Cerebellar cortex (tissue), 1 donor: ENCODE data around the gene SEC61A2.
"Not testable (repeated sequence)": the region's sequence is repeated elsewhere in the genome, so short reads cannot be mapped to it uniquely, and the experiment has no call there.

Source experiments
- DNase-seq: peaks from one replicate; pipeline ENCODE4 v3.0.0-alpha.2; 2015; ENCODE audit warnings: low spot score

The SEC61A2 gene

GRCh38 chr10:12160664-12161063 is 31.2 kb downstream of the SEC61A2 start:
- DNase-seq, result no peak

- no peak for DNase-seq
Measured at GRCh38 chr10:12162927-12163326, 33.5 kb downstream of the SEC61A2 start.

DNA sequence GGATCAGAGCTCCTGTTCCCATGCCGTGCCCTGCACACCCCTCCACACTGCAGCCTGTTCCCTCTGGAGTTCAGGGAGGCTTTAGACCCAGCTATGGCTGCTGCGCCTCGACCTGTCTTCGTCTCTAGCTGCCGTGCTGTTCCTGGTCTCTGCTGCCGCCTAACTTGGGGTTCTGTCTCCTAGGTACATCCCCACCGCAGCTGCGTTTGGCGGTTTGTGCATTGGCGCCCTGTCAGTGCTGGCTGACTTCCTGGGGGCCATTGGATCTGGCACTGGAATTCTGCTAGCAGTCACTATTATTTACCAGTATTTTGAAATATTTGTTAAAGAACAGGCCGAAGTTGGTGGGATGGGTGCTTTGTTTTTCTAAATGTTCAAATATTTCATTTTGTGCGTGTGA is 34.6 kb downstream of the SEC61A2 start:
- DNase-seq, result no peak

GRCh38 chr10:12165036-12165435 is 35.6 kb downstream of the SEC61A2 start:
- DNase-seq, result no peak

DNA sequence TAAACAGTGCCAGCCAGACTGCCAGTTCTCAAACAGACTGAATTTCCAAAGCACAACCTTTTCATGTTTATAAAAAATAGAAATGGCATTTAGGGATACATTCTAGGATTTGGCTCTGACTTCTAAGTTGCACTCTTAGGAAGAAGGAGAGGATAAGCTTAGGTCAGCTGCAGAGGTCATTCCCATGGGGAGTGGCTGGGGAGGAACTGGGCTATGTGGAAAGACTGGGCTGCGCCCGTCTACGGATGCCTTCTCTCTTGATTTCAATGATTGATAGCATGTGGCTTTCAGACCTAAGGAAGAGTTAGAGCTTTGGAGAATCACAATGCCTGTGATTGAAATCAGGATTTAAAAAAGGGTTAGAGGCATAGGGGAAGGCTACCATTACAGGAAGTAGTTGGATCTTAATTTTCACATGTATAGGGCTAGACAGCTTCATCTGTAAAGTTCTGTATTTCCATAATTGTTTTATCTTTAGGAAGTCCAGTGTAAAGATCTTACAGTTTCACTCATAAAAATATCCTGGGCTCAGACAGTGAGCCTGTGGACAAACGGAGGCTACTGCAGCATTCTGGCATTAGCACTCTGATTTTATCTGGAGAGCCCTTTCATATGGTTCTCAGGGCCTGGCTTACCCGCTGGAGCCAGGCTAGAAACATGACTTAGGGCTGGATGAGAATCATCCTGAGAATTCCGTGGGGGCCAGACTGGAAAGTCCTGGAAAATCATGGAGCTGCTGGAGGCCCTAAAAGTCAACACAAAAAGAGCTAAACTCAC is 36.7 kb downstream of the SEC61A2 start:
- no peak for DNase-seq

GRCh38 chr10:12171512-12171911 is 42.0 kb downstream of the SEC61A2 start:
- not testable (repeated sequence) for DNase-seq

GRCh38 chr10:12177642-12178041 is 48.2 kb downstream of the SEC61A2 start:
- DNase-seq, result no peak

GRCh38 chr10:12179606-12180170 is 50.2 kb downstream of the SEC61A2 start:
- no peak for DNase-seq

GRCh38 chr10:12180221-12180974 is 50.9 kb downstream of the SEC61A2 start:
- DNase-seq, result no peak

- DNase-seq, result no peak
Measured at GRCh38 chr10:12181065-12181775, 51.7 kb downstream of the SEC61A2 start.

DNA sequence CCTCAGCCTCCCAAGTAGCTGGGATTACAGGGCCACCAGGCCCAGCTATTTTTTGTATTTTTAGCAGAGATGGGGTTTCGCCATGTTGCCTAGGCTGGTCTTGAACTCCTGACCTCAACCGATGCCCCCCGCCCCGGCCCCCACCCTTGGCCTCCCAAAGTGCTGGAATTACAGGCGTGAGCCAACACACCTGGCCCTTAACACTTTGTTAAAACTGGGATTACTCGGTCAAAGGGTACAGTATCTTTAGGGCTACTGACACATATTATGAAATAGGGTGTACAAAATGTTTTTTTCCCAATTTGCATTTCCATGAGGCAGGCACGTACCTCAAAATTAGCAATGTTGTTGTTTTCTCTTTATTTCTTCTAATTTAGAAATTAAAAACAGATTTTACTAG is 54.7 kb downstream of the SEC61A2 start:
- no peak for DNase-seq

DNA sequence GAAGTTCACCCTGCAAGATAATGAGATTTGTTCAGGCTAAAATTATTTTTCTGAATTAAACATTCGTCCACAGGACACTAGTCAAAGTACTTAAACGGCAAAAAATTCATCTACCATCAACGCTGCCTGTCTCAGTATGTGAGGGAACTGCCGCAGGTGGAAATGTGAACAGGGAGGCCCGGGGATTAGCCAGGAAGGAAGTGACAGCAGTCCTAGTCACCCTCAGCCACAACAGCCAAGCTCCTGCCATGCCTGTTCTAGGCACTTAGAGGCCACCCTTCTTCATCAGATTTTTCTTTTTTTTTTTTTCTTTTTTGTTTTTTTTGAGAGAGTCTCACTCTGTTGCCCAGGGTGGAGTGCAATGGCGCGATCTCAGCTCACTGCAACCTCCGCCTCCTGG is 56.8 kb downstream of the SEC61A2 start:
- no peak for DNase-seq

DNA sequence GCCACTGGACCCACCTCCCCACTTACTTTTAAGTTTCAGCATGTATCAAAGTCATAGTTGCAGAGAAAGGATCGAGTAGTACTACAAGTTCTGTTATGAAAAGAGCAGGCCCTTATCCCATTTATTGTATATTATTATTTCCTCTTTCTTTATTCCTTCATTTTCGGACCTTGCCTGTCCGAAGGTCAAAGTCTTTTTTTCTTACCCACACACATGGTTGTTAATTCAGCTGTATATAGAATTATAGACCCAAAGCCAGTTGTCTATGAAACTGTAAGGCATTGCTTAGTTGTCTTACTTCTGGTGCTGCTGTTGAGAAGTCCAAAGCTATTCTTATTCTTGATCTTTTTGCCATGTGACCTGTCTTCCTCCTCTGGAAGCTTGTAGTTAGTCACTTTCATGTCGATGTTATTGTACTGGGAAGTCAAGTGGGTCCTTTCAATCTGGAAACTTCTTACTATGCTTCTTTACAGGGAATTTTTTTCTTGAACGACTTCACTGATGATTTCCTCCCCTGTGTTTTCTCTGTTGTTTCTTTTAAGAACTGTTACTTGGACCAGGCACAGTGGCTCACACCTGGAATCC is 57.9 kb downstream of the SEC61A2 start:
- DNase-seq, result no peak

DNA sequence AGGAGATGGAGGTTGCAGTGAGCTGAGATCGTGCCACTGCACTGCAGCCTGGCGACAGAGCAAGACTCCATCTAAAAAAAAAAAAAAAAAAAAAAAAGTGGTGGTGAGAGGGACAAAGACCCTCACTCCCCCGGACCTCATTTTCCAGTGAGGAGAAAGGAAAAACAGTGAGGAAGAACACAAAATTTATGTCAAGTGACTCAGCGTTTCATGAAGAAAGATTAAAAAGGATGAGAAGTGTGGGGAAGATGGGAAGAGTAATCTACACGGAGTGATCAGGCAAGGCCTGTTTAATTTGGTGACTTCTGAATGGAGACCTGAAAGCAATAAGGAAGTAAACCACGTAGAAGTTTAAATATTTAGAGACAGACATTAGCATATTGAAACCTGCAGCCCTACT is 59.2 kb downstream of the SEC61A2 start:
- DNase-seq, result no peak

DNA sequence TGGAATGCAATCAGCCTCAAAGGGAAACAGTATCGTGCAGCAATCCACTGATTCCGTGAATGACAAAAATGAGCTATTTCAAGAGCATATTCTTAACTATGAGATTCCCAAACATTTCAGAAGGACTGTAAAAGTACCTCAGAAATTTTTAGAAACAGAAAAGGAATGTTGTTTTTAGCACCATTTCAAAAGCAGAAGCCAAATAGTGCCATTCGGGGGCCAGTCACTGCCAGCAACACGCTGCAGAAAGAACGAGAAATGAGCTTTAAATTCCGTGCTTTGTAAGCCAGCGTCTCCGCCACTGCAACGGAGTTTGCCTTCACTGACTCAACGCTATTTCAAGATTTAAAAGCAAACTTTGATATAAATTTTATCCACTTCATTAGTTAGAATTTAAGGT is 59.9 kb downstream of the SEC61A2 start:
- DNase-seq, result no peak

DNA sequence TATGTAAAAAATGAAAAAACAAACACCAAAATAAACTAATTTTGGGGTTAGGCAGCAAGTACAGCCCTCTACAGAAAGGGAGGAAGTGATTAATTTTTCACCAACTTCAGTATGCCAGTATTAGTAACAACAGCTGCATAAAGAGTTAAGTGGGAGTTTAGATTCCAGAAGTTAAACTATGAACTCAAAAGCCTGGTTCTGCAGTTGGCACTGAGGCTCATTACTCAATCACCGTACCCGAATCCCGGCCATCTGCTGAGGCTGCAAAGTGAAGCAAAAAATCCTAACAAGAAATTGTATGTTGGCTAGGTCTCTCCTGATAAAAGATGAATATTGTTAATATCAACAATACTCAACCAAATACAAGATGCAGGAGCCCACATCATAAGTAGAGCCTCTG is 62.2 kb downstream of the SEC61A2 start:
- no peak for DNase-seq

DNA sequence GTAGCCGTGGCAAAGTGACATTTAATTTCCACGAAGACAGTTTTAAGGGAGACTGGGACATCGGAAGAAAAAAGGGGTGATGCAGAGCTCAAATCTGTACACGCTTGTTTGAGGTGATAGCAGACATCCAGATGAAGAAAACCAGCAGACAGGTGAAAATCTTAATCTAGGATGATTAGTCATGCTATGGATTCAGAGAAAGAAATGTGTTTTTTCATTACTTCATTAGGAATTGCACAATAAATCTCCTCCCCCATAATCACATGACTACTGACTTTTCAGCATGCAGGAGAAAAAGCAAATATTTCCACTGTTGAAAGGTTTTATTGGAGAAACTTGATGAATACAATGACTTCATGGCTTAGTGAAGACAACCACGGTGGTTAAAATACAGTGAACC is 63.7 kb downstream of the SEC61A2 start:
- DNase-seq, result no peak

DNA sequence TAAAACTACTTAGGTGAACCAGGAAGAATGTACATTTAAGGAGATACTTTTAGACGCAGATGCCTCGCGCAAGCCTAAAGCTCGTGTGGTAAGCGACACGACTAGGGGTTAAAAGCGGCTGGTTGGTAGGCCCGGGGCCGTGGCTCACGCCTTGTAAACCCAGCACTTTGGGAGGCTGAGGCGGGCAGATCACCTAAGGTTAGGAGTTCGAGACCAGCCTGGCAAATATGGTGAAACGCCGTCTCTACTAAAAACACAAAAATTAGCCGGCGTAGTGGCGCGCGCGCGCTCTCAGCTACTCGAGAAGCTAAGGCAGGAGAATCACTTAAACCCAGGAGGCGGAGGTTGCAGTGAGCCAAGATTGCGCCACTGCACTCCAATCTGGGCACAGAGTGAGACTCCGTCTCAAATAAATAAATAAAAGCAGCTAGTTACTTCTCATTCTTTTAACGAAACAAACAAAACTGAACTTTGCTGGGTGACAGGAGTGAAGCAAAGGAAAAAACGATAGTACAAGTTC is 65.3 kb downstream of the SEC61A2 start:
- DNase-seq, result peak; percentile 33

DNA sequence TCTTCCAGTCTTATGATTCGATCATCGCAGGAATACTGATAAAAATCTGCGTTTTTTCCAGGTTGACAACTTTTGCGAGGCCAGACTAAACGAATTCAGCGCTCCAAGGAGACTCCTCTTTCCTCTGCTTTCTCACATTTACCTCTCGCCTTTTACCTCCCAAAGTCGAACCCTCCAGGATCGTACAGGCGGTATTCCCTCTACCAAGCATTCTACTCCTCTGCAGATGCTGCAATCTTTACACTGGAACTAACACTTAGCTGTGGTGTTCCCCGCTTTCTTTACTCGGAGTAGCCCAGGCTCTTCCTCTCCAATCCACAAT is 65.8 kb downstream of the SEC61A2 start:
- no peak for DNase-seq

DNA sequence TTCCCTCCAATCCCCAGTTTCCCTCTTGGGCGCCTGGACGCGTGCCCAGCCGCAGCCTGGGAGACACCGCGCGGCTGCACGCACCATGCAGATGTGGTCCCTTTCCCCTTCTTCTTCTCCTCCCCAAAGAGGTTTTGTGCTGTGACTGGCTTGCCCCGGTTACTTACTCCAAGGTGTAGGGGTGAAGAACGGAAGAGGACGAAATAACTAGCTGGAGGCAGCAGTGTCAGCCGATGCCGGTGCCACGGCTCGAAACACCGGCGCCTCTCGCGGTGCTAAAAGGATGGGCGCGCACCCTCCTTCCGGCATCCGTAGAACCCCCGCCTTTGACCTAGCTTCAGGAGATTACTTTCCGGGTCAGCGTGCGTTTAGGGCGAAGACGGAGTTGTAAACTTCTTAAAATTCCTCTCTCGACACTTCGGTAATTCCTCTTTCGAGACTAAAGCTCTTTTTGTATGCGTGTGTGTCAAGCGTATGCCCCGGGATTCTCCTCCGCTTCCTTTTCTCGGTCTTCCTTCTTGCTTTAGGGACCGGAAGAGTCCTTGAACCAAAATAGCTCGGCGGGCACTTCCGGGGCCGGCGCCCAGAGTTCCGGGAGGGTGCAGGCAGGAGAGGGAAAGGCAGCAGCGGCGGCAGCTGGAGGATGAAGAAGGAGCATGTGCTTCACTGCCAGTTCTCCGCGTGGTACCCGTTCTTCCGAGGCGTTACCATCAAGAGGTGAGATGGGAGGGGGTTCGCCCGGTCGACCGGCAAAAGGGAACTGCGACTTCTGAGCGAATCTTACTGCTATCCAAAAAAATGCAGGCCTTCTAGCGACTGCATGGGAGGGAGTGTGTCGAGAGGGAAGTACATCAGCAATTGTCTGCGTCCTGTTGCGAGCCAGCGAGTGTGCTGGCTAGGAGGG is 66.4 kb downstream of the SEC61A2 start, which contains the start of the genes CDC123 and NUDT5:
Gene CDC123 (plus strand): TSS at position 586 of the 904 bp plus-strand sequence. CDS start 58 bp downstream, at position 644.
Gene NUDT5 (minus strand): TSS at position 289 of the 904 bp plus-strand sequence. CDS start 9,600 bp downstream, outside the sequence.
- peak; percentile 92 for DNase-seq
